Activated B cell treated with CpG ODN at 0.5 μM for 24 hours (primary cell): ENCODE data around the gene ANKRD44. TPM values are rescaled to one million over a fixed set of nuclear protein-coding genes. Genes with fewer than 3 reads are reported as not detected.

ENCODE experiments used
- ATAC-seq: fragments of 200-7000 bp; cut with Tn5 transposase; one replicate; pipeline ENCODE4 v1.10.0; 2021; ENCODE audit warnings: low read depth, mild to moderate bottlenecking, moderate library complexity
- CTCF ChIA-PET: fragments of 350-600 bp; sonication (Branson Sonifier 250); formaldehyde crosslinking; loops from one replicate; lab custom pipeline; 2021; ENCODE audit warnings: antibody characterized with exemption; lab: Charles Lee
- POLR2A ChIA-PET: fragments of 350-600 bp; sonication (Branson Sonifier 250); formaldehyde crosslinking; loops from one replicate; lab custom pipeline; 2021; ENCODE audit warnings: antibody characterized with exemption; lab: Charles Lee
- DNase-seq: peaks from one replicate; pipeline ENCODE4 v3.0.0; 2022
- H3K27ac Mint-ChIP-seq: one replicate; pipeline ENCODE4 v1.8.0; 2020; ENCODE audit warnings: mixed read lengths
- H3K27me3 Mint-ChIP-seq: one replicate; pipeline ENCODE4 v1.8.0; 2021; ENCODE audit warnings: mixed read lengths
- H3K36me3 Mint-ChIP-seq: one replicate; pipeline ENCODE4 v1.8.0; 2021; ENCODE audit warnings: low read depth, mixed read lengths
- H3K4me1 Mint-ChIP-seq: one replicate; pipeline ENCODE4 v1.8.0; 2021; ENCODE audit warnings: mixed read lengths
- H3K4me3 Mint-ChIP-seq: one replicate; pipeline ENCODE4 v1.8.0; 2020; ENCODE audit warnings: mild to moderate bottlenecking, mixed read lengths
- H3K9me3 Mint-ChIP-seq: one replicate; pipeline ENCODE4 v1.8.0; 2020; ENCODE audit warnings: mixed read lengths
- intact Hi-C: fragments of 100-400 bp; cut with micrococcal nuclease; formaldehyde crosslinking; loops from one replicate; pipeline ENCODE4 v1.15.1; 2024
- total RNA-seq: library from RNA; stranded (reverse); gene quantifications from 2 replicates; pipeline ENCODE4 v1.2.3, GENCODE V29; 2022
- TF ChIP-seq, protein P1 (sequence below): fragments of 200-600 bp; IDR thresholded peaks from one replicate; pipeline ENCODE4 v1.8.0; 2022; ENCODE audit warnings: antibody characterized with exemption, mild to moderate bottlenecking

ANKRD44 gene
- total RNA-seq, 1 donor from 2014 or later, result 185 TPM

- DNase-seq (no peak), ATAC-seq (peak; percentile 33)
- TF ChIP-seq, protein P1, sequence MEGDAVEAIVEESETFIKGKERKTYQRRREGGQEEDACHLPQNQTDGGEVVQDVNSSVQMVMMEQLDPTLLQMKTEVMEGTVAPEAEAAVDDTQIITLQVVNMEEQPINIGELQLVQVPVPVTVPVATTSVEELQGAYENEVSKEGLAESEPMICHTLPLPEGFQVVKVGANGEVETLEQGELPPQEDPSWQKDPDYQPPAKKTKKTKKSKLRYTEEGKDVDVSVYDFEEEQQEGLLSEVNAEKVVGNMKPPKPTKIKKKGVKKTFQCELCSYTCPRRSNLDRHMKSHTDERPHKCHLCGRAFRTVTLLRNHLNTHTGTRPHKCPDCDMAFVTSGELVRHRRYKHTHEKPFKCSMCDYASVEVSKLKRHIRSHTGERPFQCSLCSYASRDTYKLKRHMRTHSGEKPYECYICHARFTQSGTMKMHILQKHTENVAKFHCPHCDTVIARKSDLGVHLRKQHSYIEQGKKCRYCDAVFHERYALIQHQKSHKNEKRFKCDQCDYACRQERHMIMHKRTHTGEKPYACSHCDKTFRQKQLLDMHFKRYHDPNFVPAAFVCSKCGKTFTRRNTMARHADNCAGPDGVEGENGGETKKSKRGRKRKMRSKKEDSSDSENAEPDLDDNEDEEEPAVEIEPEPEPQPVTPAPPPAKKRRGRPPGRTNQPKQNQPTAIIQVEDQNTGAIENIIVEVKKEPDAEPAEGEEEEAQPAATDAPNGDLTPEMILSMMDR, result no peak
- Mint-ChIP-seq H3K4me1 (peaks cover 95% of the 10 kb centered on the region), H3K36me3 (peaks cover 25% of the 10 kb centered on the region), H3K4me3 (peak overlapping the region; percentile 39), H3K27ac (peak overlapping the region; percentile 80), H3K9me3 (no peaks in the 10 kb centered on the region), H3K27me3 (no peaks in the 10 kb centered on the region)
- ChIA-PET CTCF (interaction anchor here (1.0 to 1.4 kb wide), 2 partner anchors 77 to 78 kb away, joined by 3 read pairs; no protein-coding TSS in a partner anchor), POLR2A (interaction anchor here (1.0 to 1.4 kb wide), 2 partner anchors 11 to 23 kb away, joined by 3 read pairs; no protein-coding TSS in a partner anchor)
- intact Hi-C loops, result loop anchor here (1.0 kb wide), 1 partner anchor 8 kb away; no protein-coding TSS in a partner anchor
Measured at GRCh38 chr2:197268786-197269584, 41.6 kb downstream of the ANKRD44 start.

GRCh38 chr2:197266477-197266876 lies 44.1 kb downstream of the ANKRD44 start:
- intact Hi-C loops, result loop anchor here (2.0 kb wide), 1 partner anchor 20 kb away; no protein-coding TSS in a partner anchor
- Mint-ChIP-seq H3K36me3 (peaks cover 36% of the 10 kb centered on the region), H3K27me3 (no peaks in the 10 kb centered on the region), H3K9me3 (no peaks in the 10 kb centered on the region), H3K4me1 (peaks cover 98% of the 10 kb centered on the region), H3K27ac (peak overlapping the region; percentile 80), H3K4me3 (peak overlapping the region; percentile 55)
- DNase-seq (no peak), ATAC-seq (no peak)
- POLR2A ChIA-PET, result interaction anchor here (1.4 to 1.6 kb wide), 2 partner anchors 11 to 41 kb away, joined by 3 read pairs; no protein-coding TSS in a partner anchor
- CTCF ChIA-PET, result interaction anchor here (0.7 kb wide), 1 partner anchor 11 kb away, joined by 3 read pairs; no protein-coding TSS in a partner anchor
- TF ChIP-seq, protein P1, result no peak

DNA sequence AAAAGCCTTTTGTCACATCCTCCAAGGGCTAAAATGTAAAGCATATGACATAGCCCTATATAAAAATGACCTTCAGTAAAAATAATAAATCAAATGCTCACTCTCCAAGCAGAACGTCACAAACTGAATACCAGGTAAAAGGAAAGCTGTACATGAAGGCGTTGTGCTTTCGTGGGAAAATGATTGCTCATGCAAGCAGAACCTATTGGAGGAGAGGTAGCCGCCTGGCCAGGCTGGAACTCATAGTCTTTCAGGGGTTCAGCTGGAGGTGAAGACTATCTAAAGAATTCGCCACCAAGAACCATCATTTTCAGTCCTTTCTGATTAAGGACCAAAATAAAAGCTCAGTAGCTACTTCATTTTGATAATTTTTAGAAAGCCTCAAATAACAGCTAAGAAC lies 44.7 kb downstream of the ANKRD44 start:
- CTCF ChIA-PET, result interaction anchor here (0.7 kb wide), 1 partner anchor 10 kb away, joined by 3 read pairs; no protein-coding TSS in a partner anchor
- Mint-ChIP-seq H3K27ac (peak overlapping the region; percentile 80), H3K36me3 (peaks cover 36% of the 10 kb centered on the region), H3K27me3 (no peaks in the 10 kb centered on the region), H3K9me3 (no peaks in the 10 kb centered on the region), H3K4me3 (peak overlapping the region; percentile 3), H3K4me1 (peaks cover 97% of the 10 kb centered on the region)
- no peak for ATAC-seq
- DNase-seq, result no peak
- POLR2A ChIA-PET, result interaction anchor here (1.4 kb wide), 1 partner anchor 42 kb away, joined by 3 read pairs; no protein-coding TSS in a partner anchor
- intact Hi-C loops, result loop anchor here (2.0 kb wide), 1 partner anchor 21 kb away; no protein-coding TSS in a partner anchor
- TF ChIP-seq, protein P1, result no peak

GRCh38 chr2:197265036-197265435 lies 45.5 kb downstream of the ANKRD44 start:
- no peaks in the 10 kb centered on the region for H3K27me3 Mint-ChIP-seq
- POLR2A ChIA-PET, result interaction anchor here (0.7 to 1.8 kb wide), 5 partner anchors 8 to 99 kb away, joined by 3 to 7 read pairs (median 3); partner anchors contain the start of gene ANKRD44
- TF ChIP-seq, protein P1, result no peak
- H3K27ac Mint-ChIP-seq, result peak overlapping the region; percentile 80
- CTCF ChIA-PET, result interaction anchor here (0.9 kb wide), 1 partner anchor 59 kb away, joined by 4 read pairs; no protein-coding TSS in a partner anchor
- H3K36me3 Mint-ChIP-seq, result peaks cover 29% of the 10 kb centered on the region
- intact Hi-C loops, result no loop called here
- ATAC-seq (no peak), DNase-seq (no peak)
- peaks cover 90% of the 10 kb centered on the region for H3K4me1 Mint-ChIP-seq
- H3K4me3 Mint-ChIP-seq, result no peak overlapping the region
- no peaks in the 10 kb centered on the region for H3K9me3 Mint-ChIP-seq
